NCI-H187 (cell line): ENCODE measurements around the gene GPR32.
"Not testable (repeated sequence)": the region's sequence is repeated elsewhere in the genome, so short reads cannot be mapped to it uniquely, and the experiment has no call there.

Source experiments
- DNase-seq, 2 experiments: peaks; one replicate each; lab custom pipeline; 2025; lab: John Stamatoyannopoulos, UW

GPR32 gene

DNA sequence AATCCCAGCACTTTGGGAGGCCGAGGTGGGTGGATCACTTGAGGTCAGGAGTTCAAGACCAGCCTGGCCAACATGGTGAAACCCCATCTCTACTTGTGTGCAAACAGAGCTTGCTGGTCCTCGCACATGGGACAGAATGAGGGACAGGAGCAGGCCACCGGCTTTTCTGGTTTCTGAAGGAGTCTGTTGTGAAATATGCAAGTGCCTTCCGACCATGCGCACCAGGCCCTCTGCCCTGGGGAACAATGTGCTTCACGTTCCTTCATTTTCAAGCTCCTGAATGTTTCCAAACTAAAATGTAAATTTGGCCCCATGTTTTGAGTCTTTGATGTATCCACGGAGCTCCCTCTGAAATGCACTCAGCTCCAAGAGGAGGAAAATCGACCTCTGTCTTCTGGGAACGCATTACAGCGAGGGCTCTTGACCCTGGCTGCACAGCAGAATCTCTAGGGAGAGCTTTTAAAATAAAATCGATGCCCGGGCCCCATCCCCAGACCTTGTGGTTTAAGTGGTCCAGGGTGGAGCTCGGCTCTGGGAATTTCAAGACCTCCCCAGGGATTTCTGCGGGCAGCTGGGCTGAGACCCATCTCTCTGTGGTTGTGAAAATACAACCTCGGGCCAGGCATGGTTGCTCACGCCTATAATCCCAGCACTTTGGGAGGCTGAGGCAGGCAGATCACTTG is 10.6 kb downstream of the GPR32 start:
- DNase-seq: no peak

- not testable (repeated sequence) for DNase-seq
Measured at GRCh38 chr19:50783848-50784152, 13.5 kb downstream of the GPR32 start.

DNA sequence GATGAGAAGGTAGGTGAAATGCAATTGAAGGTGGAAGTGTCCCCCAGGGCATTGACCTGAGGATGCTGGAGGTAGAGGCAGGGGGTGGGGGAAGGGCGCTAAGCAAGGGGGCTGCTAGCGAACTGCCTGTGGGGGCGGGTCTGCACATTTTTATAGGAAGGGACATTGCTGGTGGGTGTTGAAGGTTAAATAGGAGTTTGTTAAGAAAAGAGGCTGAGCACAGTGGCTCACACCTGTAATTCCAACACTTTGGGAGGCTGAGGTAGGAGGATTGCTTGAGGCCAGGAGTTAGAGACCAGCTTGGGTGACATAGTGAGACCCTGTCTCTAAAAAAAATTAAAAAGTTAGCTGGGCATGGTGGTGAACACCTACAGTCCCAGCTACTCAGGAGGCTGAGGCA is 14.4 kb downstream of the GPR32 start:
- no peak for DNase-seq

DNA sequence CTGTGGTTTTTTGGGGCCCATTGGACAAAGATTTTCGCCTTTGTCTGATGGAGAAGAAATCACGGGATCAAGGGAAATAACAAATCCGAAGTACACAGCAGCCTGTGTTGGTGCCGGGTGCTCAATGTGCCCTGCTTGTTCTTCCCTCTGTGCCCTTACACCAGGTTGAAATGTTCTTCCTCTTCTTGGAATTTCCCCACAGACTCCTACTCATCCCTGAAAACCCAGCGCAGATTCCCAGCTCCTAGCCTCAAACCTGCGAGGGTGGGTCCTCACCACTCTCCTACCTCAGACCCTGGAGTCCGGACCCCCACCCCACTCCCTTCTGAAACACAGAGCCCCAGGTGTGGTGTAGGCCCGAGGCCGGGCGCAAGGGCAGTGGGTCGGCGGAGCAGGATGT is 15.1 kb downstream of the GPR32 start:
- no peak for DNase-seq

DNA sequence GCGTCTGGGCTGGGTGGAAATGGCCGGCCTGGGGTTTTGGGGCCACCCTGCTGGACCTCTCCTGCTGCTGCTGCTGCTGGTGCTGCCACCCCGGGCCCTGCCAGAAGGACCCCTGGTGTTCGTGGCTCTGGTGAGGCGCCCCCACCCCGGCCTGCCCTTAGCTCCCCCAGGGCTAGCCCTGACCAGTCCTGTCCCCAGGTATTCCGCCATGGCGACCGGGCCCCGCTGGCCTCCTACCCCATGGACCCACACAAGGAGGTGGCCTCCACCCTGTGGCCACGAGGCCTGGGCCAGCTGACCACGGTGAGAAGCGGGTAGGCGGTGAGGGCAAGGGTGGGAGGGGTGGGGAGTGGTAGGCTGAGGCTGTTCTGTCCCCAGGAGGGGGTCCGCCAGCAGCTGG is 20.1 kb downstream of the GPR32 start, which contains the start of gene ACP4:
TSS of gene ACP4 (plus strand) at position 20 of the 400 bp plus-strand sequence. CDS start at position 20, 0 bp downstream.
- no peak for DNase-seq

GRCh38 chr19:50790922-50791467 is 20.7 kb downstream of the GPR32 start:
- DNase-seq: no peak

DNA sequence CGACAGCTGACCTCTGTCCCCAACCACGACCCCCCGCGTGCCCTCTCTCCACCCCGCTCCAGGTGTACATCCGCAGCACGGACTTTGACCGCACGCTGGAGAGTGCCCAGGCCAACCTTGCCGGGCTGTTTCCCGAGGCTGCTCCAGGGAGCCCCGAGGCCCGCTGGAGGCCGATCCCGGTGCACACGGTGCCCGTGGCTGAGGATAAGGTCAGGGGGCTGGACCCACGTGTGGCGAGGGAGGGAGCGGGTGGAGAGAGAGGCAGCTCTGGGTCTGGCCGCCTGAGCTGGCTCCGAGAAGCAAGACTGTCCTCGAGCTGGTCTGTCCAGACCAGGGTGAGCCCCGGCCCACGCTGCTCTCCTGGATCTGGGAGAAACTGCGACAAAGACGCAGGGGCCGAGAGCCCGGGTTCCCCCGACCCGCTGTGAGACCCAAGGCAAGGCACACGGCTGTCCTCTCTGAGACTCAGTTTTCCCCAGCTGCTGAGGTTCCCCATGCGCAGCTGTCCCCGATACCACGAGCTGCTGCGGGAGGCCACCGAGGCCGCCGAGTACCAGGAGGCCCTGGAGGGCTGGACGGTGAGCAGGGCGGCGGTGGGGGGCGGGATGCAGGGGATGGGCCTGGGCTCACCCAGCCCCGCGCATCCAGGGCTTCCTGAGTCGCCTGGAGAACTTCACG is 21.5 kb downstream of the GPR32 start:
- no peak for DNase-seq

DNA sequence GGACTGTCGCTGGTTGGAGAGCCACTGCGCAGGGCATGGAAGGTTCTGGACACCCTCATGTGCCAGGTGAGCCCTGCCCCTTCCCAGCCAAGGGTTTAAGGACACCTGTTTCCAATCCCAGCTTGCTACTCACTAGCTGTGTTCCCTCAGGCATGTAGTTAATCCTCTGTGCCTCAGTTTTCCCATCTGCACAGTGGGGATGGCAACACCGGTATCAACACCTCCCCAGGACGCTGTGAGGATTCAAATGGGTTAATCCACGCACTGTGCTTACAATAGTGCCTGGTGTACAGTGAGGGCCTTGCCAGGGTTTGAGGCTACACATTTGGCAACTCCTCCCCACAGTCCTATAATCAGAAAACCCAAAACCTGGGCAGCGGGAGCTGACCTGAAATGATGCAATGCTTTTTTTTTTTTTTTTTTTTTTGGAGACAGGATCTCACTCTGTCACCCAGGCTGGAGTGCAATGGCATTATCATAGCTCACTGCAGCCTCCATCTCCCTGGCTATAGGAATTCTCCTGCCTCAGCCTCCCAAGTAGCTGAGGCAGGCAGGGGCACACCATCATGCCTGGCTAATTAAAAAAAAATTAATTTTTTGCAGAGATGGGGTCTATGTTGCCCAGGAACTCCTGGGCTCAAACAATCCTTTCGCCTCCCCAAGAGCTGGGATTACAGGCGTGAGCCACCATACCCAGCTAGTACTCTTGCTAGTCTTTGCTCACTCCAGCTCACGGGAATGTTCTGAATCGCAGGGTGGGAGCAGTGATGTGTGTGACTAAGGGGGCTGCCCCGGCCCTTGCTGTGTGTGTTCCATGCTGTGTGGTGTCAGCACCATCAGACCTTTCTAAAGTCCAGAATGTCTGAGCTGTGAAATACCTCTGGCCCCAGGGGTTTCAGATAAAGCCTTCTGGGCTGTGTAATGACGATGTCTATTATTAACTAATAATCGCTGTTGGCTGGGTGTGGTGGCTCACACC is 22.3 kb downstream of the GPR32 start:
- DNase-seq: no peak

DNA sequence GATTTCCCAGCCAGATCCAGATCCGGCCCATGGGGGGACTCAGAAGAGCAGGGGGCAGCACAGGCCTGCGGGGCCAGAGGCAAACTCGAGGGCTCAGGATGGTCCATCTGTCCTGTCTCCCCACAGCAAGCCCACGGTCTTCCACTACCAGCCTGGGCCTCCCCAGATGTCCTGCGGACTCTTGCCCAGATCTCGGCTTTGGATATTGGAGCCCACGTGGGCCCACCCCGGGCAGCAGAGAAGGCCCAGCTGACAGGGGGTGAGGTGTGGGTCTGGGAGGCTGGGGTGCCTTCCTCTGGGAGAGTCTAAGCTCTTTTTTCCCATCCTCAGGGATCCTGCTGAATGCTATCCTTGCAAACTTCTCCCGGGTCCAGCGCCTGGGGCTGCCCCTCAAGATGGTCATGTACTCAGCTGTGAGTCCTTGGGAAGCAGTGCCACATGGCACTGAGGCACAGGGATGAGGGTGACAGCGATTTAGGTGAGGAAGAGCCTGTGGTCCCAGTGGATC is 23.3 kb downstream of the GPR32 start:
- no peak for DNase-seq

GRCh38 chr19:50794074-50794875 is 24.0 kb downstream of the GPR32 start:
- no peak for DNase-seq

- no peak for DNase-seq
Measured at GRCh38 chr19:50794876-50795663, 24.8 kb downstream of the GPR32 start.

GRCh38 chr19:50795664-50796073 is 25.4 kb downstream of the GPR32 start:
- no peak for DNase-seq

DNA sequence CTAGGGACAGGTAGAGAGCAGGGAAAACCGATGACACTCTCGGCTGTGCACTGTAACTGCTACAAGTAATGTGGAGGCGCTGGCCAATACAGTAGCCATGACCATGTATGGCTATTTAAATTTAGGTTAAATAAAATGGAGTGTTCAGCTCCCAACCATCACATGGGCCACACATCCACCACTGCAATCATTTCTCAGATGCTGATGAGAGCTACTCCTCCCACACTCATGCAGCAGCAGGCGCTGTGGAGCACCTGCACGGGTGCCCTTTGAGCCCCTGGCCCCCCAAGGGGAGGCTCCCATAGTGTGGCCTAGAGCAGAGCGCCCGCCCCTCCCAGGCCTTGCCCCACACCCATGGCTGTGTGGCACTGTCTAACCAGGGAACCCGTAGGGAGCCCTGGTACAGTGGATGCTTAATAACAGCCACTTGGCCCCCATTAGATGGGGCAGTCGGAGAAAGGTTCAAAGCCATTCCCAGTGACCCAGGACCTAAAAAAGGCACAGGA is 25.9 kb downstream of the GPR32 start:
- no peak for DNase-seq

DNA sequence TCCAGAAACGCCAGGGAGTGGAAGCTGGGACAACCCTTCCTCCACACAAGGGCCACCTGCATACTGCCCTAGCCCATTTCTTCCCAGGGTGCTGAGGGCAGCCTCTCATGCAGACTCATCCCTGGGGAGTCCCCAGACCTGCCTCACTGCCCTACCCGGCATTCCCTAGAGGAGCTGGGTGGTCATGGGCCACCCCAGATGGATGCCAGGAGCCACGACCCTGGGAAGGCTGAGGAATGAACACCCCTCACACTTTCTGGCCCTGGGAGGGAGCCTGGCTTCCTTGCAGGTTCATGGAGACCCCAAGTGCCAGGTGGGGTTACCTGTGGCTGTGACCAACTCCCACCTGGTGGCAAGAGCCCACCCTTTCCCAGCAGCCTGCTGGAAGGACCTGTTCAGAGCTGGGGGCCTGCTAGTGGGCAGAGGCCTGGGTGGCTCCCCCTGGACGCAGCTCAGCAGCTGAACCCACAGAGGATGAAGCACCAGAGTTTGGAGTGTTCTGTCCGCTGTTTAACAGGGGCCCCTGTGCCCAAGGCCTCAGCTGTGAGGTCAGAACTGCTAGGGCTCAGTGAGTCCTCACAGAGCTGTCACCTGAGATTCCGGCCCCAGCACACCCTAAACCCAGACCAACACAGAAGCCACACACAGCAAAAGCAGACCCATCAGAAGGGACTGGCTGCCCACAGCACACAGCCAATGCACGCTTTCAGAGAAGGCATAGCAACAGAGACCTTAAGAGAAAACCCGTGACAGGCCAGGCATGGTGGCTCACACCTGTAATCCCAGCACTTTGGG is 26.6 kb downstream of the GPR32 start:
- DNase-seq: no peak

GRCh38 chr19:50797429-50797780 is 27.1 kb downstream of the GPR32 start:
- no peak for DNase-seq

GRCh38 chr19:50797781-50798658 is 27.8 kb downstream of the GPR32 start:
- DNase-seq: no peak

GRCh38 chr19:50798659-50799546 is 28.6 kb downstream of the GPR32 start:
- no peak for DNase-seq

GRCh38 chr19:50799547-50799851 is 29.2 kb downstream of the GPR32 start:
- DNase-seq: no peak
